Measurements from ENCODE around the gene ADISSP. TPM values are rescaled to one million over a fixed set of nuclear protein-coding genes. Genes with fewer than 3 reads are reported as not detected.

The ADISSP gene
- total RNA-seq, 1 donor from 2014 or later = 43.2 TPM

GRCh38 chr20:3802524-3803239, 35.1 kb upstream of the ADISSP start:
- no peak overlapping the region for H3K4me3 Mint-ChIP-seq (ENCODE audit: unreplicated experiment)
- no peak for FAIRE-seq
- Histone ChIP-seq H3K4me2 (ENCODE audit: low read length) (no peak overlapping the region), H3K27ac (ENCODE audit: low read depth, low read length) (no peak overlapping the region), H3K27me3 (ENCODE audit: insufficient read depth, low read length) (no peaks in the 10 kb centered on the region), H3K36me3 (ENCODE audit: insufficient read depth, low read length) (peaks cover 17% of the 10 kb centered on the region), H4K20me1 (ENCODE audit: insufficient read depth, low read length) (no peaks in the 10 kb centered on the region), H3K4me1 (ENCODE audit: insufficient read depth, low read length) (peaks cover 39% of the 10 kb centered on the region), H3K4me3 (ENCODE audit: insufficient read depth, low read depth, low read length) (no peak overlapping the region), H3K9me3 (ENCODE audit: insufficient read depth, low read depth, low read length) (no peaks in the 10 kb centered on the region), H3K79me2 (ENCODE audit: insufficient read depth, low read length) (peaks cover 21% of the 10 kb centered on the region), H2AFZ (ENCODE audit: low read depth, low read length) (no peak overlapping the region), H3K9ac (ENCODE audit: low read length) (no peak overlapping the region)
- peaks cover 16% of the 10 kb centered on the region for H3K4me1 Mint-ChIP-seq (ENCODE audit: low read depth, unreplicated experiment)
- TF ChIP-seq CTCF (IDR thresholded peaks at IDR 0.05; ENCODE audit: insufficient read depth, low read depth, low read length) = no peak
- TF ChIP-seq EZH2 (IDR thresholded peaks at IDR 0.05; ENCODE audit: insufficient read depth, low read length) = no peak
- no peak overlapping the region for H3K27ac Mint-ChIP-seq (ENCODE audit: unreplicated experiment)
- peaks cover 21% of the 10 kb centered on the region for H3K36me3 Mint-ChIP-seq (ENCODE audit: low read depth, unreplicated experiment)
- no peaks in the 10 kb centered on the region for H3K27me3 Mint-ChIP-seq (ENCODE audit: low read depth, unreplicated experiment)
- no peak for DNase-seq (ENCODE audit: low read depth)
- no peaks in the 10 kb centered on the region for H3K9me3 Mint-ChIP-seq (ENCODE audit: unreplicated experiment)

- H3K9ac ChIP-seq (ENCODE audit: low read length) = no peak overlapping the region
- no peak overlapping the region for H3K27ac ChIP-seq (ENCODE audit: low read depth, low read length)
- H3K4me2 ChIP-seq (ENCODE audit: low read length) = no peak overlapping the region
- peaks cover 17% of the 10 kb centered on the region for H3K36me3 ChIP-seq (ENCODE audit: insufficient read depth, low read length)
- Mint-ChIP-seq H3K36me3 (ENCODE audit: low read depth, unreplicated experiment) (peaks cover 23% of the 10 kb centered on the region), H3K4me1 (ENCODE audit: low read depth, unreplicated experiment) (peaks cover 16% of the 10 kb centered on the region), H3K27me3 (ENCODE audit: low read depth, unreplicated experiment) (no peaks in the 10 kb centered on the region), H3K9me3 (ENCODE audit: unreplicated experiment) (no peaks in the 10 kb centered on the region), H3K27ac (ENCODE audit: unreplicated experiment) (no peak overlapping the region), H3K4me3 (ENCODE audit: unreplicated experiment) (no peak overlapping the region)
- no peaks in the 10 kb centered on the region for H3K9me3 ChIP-seq (ENCODE audit: insufficient read depth, low read depth, low read length)
- no peaks in the 10 kb centered on the region for H3K27me3 ChIP-seq (ENCODE audit: insufficient read depth, low read length)
- TF ChIP-seq CTCF (IDR thresholded peaks at IDR 0.05; ENCODE audit: insufficient read depth, low read depth, low read length) = no peak
- no peak for TF ChIP-seq EZH2 (IDR thresholded peaks at IDR 0.05; ENCODE audit: insufficient read depth, low read length)
- FAIRE-seq (no peak), DNase-seq (ENCODE audit: low read depth) (no peak)
- peaks cover 40% of the 10 kb centered on the region for H3K4me1 ChIP-seq (ENCODE audit: insufficient read depth, low read length)
- H3K4me3 ChIP-seq (ENCODE audit: insufficient read depth, low read depth, low read length) = no peak overlapping the region
- H2AFZ ChIP-seq (ENCODE audit: low read depth, low read length) = no peak overlapping the region
- H4K20me1 ChIP-seq (ENCODE audit: insufficient read depth, low read length) = peaks cover 2% of the 10 kb centered on the region
- H3K79me2 ChIP-seq (ENCODE audit: insufficient read depth, low read length) = peaks cover 29% of the 10 kb centered on the region
Measured at GRCh38 chr20:3801846-3802245, 34.3 kb upstream of the ADISSP start.

DNA sequence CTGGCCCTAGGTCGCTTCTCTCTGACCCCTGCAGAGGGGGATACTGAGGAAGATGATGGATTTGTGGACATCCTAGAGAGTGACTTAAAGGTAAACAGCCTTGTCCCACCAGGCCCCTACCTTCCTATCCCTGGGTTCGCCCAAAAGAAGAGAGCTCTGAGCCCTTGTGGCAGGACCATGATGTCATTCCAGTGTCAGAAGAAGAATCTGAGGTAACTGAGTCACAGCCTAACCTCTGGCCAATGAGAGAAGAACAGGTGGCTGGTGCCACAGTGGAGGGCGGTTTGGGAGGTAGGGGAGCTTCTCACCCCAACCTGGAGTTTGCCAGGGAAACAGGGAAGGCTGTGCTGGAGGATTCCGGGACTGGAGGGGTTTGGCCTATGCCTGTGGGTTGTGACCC, 33.7 kb upstream of the ADISSP start:
- H4K20me1 ChIP-seq (ENCODE audit: insufficient read depth, low read length) = peaks cover 6% of the 10 kb centered on the region
- H3K4me2 ChIP-seq (ENCODE audit: low read length) = no peak overlapping the region
- H3K9me3 ChIP-seq (ENCODE audit: insufficient read depth, low read depth, low read length) = no peaks in the 10 kb centered on the region
- Mint-ChIP-seq H3K4me3 (ENCODE audit: unreplicated experiment) (no peak overlapping the region), H3K36me3 (ENCODE audit: low read depth, unreplicated experiment) (peaks cover 23% of the 10 kb centered on the region), H3K27ac (ENCODE audit: unreplicated experiment) (no peak overlapping the region), H3K4me1 (ENCODE audit: low read depth, unreplicated experiment) (peaks cover 16% of the 10 kb centered on the region), H3K27me3 (ENCODE audit: low read depth, unreplicated experiment) (no peaks in the 10 kb centered on the region), H3K9me3 (ENCODE audit: unreplicated experiment) (no peaks in the 10 kb centered on the region)
- FAIRE-seq (no peak), DNase-seq (ENCODE audit: low read depth) (no peak)
- H3K9ac ChIP-seq (ENCODE audit: low read length) = no peak overlapping the region
- peaks cover 17% of the 10 kb centered on the region for H3K36me3 ChIP-seq (ENCODE audit: insufficient read depth, low read length)
- TF ChIP-seq CTCF (IDR thresholded peaks at IDR 0.05; ENCODE audit: insufficient read depth, low read depth, low read length) = no peak
- H3K79me2 ChIP-seq (ENCODE audit: insufficient read depth, low read length) = peaks cover 34% of the 10 kb centered on the region
- H3K4me3 ChIP-seq (ENCODE audit: insufficient read depth, low read depth, low read length) = no peak overlapping the region
- peaks cover 44% of the 10 kb centered on the region for H3K4me1 ChIP-seq (ENCODE audit: insufficient read depth, low read length)
- H3K27me3 ChIP-seq (ENCODE audit: insufficient read depth, low read length) = no peaks in the 10 kb centered on the region
- H3K27ac ChIP-seq (ENCODE audit: low read depth, low read length) = no peak overlapping the region
- no peak overlapping the region for H2AFZ ChIP-seq (ENCODE audit: low read depth, low read length)
